ENCODE results near the gene AKT1.
A peak's percentile ranks its signal among the peaks of the same experiment; 100 is the strongest.
"Not testable (repeated sequence)": the region's sequence is repeated elsewhere in the genome, so short reads cannot be mapped to it uniquely, and the experiment has no call there.

AKT1 gene

DNA sequence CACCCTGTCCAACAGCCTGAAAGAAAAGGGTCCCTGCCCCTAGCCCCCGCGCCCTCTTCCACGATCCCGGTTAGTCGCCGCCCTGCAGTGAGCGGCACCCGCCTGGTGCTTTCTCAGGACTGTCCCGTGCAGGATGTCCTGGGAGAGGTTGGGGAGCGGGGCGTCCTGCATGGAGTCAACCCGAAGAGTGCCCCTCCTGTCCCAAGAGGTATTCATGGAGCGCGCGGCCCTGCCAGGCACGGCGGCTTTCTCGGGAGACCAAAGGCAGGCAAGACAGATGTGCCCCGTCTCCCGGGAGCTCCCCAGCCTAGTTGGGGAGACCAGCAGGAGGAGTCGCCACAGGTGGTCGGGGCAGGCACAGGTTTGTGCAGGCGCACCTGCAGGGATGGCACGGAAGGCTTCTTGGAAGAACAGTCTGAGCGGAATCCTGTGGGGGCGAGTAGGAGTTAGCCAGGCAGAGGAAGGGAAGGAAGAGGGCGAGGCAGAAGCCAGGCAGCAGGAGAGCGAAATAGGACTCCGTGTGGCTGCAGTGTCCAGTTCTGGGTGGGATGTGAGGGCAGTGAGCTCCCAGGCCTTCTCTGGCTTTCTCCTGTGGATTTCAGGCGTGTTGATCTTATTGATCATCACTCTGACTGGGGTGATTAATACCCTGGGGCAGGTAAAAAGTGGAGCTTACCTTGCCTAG, 41.9 kb downstream of the AKT1 start:
- DNase-seq: no peak

DNA sequence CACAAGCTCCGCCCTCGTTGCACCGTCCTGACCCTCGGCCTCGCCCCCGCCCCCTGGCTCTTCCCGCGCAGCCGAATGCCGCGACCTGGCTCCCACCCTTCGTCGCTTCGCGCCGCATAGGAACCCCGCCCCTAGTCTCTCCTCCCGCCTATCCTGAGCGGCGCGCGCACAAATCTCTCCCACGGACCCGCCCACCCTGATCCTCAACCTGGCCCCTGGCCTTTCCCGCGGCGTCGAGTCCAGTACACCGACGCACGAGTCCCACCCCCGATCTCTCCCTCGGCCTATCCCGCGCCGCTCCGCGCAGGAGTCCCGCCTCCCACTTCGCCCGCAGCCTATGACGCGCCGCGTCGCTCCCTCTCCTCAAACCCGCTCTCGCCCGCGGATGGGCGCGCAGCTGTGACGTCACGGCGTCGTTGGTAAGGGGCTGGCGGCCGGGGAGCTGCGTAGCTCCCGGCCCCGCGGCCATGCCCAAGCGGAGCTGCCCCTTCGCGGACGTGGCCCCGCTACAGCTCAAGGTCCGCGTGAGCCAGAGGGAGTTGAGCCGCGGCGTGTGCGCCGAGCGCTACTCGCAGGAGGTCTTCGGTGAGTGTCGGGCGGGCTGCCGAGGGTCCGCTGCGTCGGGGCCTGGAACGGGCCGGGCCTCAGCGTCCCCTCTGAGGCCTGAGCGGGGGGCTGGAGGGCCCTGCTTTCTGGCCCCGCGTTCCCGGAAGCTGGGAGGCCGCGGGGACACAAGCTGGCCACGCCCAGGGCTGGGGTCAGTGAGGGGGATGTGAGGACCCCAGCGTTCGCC, 42.6 kb downstream of the AKT1 start, which contains the start of gene SIVA1:
Gene SIVA1, plus strand, starts transcription at position 413 of the 793 bp plus-strand sequence. Its CDS starts 55 bp downstream, at position 468.
- DNase-seq: peak; percentile 99

DNA sequence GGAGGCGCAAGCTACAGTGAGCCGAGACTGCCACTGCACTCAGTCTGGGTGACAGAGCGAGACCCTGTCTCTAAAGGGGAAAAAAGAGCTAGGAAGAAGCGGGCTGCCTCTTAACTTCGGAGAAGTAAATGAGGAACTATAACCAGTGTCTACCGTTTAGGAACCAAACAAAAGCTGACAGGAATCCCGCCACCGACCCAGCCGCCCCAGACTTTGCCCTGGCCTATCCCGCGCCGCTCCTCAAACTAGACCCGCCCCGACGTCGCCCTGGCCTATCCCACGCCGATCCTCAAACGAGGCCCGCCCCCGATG, 43.2 kb downstream of the AKT1 start:
- DNase-seq: no peak

DNA sequence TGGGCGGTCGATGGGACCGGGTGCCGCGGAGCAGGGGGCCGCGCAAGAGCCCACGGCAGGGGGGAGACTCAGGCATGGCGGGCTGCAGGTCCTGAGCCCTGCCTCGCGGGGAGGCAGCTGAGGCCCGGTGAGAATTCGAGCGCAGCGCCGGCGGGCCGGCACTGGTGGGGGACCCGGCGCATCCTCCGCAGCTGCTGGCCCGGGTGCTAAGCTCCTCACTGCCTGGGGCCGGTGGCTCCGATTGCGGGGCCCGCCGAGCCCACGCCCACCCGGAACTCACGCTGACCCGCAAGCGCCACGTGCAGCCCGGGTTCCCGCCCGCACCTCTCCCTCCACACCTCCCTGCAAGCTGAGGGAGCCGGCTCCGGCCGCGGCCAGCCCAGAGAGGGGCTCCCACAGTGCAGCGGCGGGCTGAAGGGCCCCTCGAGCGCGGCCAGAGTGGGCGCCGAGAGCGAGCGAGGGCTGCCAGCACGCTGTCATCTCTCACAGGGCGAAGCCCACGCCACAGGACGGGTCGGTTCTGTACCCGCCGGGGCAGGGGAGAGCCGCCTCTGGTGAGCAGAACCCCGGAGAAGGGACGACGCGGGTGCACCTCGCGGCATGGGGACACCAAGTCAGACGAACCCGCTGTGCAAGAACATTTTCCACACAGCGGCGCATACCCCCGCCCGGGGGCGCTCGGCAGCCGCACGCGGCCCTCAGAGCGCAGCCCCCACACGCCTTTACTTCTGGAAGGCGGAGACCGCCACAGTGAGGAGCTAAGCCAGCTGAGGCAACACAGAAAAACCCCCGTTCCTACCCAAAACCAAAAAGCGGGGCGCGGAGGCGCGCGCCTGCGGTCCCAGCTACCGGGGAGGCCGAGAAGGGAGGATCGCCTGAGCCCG, 43.8 kb downstream of the AKT1 start:
- DNase-seq: no peak

DNA sequence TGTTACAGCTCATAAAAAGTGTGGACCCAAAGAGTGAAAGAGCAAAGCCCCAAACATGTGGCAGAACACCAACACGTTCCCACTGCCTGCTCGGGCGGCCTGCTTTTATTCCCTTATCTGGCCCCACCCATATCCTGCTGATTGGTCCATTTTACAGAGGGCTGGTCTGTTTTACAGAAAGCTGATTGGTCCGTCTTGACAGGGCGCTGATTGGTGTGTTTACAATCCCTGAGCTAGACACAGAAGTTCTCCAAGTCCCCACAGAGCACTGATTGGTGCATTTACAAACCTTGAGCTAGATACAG, 44.8 kb downstream of the AKT1 start:
- DNase-seq: not testable (repeated sequence)

DNA sequence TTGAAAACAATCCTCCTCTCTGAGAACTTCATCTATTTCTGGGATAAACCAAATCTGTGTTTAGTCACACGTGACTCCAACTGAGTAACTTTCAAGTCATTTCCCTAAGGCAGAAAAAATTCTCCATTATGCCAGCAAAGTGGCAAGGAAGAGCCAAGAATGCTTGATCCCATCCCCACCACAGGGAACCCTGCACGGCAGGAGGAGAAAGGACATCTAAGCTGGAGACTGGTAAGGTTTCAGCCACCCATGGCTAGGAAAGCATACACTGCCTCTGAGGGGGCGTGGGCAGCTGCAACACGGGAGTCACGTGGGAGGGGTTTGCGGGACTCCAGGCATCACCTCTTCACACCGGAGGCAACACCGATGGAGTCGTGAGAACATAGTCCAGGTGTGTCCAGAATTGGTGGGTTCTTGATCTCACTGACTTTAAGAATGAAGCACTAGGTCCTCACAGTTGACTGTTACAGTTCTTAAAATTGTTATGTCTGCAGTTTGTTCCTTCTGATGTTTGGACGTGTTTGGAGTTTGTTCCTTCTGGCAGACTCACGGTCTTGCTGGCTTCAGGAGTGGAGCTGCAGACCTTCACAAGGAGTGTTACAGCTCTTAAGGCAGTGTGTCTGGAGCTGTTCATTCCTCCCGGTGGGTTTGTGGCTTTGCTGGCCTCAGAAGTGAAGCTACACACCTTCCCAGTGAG, 45.3 kb downstream of the AKT1 start:
- DNase-seq: peak; percentile 62

DNA sequence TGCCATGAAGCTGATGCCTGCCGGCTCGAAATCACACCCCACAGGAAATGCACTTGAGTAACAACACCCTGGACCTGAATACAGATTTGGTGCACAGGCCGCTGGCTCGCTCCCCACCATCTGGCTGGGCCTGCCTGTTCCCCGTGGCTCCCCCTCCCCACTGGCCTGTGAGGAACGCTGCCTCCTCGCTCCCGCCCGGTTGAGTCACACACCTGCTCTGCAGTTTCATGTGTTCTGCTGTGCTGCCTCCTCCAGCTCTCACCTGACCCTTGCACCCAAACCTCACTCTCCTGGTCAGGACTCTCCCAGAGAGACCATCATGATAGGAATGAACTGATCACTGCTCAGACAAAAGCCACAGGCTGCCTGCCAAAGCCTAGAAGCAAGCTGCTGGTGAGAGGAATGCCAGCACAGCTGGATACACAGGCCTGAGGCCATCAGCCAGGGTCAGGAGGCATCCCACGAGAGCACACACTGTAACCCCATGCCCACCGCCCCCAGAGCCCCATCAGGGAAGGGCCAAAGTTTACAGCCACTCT, 46.4 kb downstream of the AKT1 start:
- DNase-seq: peak; percentile 44

DNA sequence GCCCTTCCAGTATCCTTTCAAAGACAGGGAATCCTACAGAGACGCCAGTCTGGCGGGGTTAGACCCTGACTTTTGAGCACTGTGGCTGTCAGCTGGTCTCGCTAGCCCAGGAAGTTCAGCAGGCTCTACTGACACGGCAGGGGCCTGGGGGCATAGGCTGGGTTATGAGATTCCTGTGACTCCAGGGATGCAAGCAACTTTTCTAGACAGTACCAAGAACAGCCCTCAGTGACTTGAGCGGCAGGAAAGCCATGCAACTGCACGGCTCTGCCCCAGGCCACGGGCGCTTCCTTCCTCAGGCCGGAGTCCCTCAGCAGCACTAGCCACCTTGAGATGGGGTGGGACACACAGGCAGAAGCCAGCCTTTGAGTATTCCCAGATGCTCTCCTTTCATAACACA, 47.7 kb downstream of the AKT1 start:
- DNase-seq: no peak

DNA sequence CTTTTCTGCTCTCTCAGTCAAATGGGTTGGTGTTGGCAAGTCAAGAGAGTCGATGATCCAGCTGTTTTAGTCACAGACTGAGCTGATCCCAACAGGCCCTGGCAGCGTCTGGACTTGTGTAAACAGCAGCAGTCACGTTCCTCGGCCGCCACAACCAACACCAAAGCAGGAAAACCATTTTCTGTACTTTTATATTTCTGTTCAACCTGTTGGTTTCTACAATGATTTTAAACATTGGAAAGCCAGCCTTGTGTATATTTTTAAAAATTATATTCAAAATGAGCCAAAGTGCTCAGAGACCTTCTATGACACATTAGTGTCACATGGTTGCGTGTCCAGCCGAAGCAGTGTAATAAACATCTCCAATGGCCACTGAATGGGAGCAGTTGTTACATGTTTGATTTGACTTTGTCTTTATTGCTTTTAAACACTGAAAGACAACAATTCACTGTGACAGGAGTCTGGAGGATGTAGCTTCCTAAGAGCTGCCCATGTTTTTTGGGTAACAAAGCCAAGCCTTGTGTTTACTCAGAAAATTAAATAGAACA, 48.5 kb downstream of the AKT1 start:
- no peak for DNase-seq

DNA sequence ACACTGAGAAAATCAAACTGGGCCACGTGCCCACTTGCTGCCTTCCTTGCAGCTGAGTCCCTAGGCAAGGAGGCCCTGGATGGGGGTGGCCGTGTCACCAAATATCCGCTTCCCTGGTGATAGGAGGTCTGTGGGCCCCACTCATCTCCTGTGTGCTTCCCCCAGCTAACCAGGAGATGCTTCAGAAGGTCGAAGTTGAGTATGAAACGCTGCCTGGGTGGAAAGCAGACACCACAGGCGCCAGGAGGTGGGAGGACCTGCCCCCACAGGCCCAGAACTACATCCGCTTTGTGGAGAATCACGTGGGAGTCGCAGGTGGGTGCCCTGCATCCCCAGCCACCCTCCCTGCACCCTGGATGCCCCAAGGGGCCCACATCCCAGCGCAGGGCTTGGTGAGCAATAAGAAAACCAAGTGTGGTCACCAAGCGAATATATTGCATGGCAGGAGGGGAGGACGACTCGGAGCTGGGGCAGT, 49.4 kb downstream of the AKT1 start:
- no peak for DNase-seq

DNA sequence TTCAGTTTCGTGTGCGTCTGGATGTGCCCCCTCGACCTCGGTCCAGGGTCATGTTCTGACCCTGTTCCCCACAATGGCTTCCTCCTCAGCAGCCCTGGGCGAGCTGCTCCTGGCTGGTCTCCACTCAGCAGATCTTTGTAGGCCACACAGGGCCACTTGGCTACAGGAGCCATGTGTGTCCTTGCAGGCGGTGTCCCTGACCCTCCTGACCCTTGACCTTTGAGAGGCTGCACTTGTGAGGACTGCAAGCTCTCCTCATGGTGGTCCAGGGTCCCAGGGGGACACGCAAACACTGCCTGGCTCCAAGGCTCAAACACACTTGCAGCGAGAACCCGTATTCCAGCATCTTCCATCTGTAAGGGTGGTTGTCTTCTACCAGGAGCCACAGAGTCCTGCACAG, 50.1 kb downstream of the AKT1 start:
- no peak for DNase-seq

DNA sequence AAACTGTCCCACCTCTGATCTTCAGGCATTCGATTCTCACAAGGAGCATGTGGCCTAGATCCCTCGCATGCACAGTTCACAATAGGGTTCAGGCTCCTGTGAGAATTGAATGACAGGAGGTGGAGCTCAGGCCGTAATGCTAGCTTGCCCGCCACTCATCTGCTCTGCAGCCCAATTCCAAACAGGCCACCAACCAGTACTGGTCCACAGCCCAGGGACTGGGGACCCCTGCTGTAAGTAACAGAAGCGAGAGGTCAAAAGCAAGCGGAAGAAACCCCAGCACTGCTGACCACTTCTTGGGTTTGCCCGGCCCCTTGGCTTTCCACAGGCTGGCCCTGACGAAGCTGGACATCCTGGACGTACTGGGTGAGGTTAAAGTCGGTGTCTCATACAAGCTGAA, 51.1 kb downstream of the AKT1 start:
- DNase-seq: no peak

DNA sequence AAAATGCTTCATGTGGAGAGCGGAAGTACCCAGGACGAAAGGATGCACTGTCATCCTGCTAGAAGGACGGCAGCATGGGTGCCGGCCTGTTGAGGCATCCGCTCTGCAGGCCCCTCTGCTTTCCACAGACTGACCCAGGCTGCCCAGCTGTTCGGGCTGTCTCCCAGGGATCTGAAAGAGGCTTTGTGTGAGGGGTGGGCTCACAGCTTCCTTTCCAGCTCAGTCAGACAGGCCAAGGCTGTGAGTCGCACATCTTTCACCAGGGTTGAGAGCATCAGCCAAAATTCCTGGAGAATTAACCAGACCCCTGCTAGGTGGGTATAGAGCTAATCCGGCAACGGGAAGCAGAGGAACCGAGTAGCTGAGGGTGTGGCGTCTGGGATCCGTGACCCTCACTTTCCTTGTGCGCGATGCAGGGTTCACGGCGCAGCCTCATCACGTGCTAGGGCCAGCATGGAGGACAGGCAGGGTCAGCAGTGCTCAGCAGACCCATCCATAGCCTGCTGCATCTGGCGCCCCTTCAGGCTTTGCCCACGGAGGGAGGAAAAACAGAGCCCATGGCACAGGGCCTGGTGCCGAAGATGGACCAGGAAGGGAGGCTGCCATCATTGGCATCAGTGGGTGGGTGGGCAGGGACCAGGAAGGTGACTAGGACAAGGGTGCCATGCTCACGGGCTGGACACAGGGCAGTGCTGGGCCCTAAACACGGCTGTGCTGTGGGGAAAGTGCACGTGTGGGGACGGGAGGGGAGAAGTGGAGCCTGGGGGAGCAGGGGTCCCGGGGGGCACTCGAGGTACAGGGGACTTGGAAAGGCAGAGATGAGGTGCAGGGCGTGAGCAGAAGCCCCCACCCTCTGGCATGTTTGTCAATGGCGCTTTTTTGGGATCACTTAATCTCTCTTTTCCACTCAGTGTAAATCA, 51.8 kb downstream of the AKT1 start:
- DNase-seq: peak; percentile 69

DNA sequence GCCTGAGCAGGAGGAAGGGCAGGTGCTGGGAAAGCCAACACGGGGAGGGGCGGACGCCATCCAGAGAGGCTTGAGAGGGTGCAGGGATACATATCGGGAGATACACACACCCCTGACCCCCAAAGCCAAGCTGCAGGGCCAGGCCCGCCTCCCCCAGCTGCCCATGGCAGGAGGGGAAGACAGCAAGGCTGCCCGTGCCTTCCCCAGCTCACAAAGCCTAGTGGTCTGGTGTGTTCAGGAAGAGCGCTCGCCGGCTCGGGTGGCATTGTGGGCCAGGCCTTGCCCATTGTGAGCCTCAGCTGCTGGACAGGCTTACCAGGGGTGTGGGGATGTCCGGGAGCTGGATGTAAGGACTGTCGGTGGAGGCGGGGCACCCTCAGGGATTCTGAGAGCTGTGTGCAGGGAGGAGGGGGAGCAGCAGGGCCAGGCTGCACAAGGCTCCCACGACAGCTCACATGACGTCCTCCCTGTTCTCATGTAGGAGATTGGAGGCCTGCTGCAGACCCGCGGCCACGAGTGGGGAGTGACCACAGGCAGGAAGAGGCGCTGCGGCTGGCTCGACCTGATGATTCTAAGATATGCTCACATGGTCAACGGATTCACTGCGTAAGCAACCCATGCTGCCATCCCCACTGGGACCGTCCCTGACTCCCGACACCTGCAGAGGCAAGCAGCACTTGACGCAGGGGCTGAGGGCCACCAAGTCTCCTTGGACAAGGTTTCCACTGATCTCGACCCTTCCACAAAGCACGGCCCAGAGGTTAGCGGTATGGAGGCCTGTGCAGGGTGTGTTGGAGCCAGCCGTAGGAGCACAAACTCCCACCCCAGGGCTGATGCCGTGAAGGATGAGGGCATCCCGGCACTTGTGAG, 52.7 kb downstream of the AKT1 start:
- DNase-seq: no peak

DNA sequence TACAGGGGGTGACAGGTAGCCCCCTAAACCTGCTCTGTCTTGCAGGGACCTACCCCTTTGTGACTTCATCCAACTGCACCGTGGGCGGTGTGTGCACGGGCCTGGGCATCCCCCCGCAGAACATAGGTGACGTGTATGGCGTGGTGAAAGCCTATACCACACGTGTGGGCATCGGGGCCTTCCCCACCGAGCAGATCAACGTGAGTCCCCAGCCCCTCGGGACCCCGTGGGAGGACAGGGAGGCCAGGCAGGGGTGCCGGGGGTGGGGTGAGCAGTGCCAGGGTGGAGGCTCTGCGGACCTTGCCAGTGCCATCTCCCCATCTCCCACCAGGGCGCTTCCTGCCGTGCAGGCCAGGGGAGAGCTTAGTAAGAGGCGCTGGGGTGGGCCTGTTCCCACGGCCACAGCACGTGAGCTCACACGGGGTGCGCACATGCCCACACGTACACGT, 53.7 kb downstream of the AKT1 start:
- DNase-seq: no peak

DNA sequence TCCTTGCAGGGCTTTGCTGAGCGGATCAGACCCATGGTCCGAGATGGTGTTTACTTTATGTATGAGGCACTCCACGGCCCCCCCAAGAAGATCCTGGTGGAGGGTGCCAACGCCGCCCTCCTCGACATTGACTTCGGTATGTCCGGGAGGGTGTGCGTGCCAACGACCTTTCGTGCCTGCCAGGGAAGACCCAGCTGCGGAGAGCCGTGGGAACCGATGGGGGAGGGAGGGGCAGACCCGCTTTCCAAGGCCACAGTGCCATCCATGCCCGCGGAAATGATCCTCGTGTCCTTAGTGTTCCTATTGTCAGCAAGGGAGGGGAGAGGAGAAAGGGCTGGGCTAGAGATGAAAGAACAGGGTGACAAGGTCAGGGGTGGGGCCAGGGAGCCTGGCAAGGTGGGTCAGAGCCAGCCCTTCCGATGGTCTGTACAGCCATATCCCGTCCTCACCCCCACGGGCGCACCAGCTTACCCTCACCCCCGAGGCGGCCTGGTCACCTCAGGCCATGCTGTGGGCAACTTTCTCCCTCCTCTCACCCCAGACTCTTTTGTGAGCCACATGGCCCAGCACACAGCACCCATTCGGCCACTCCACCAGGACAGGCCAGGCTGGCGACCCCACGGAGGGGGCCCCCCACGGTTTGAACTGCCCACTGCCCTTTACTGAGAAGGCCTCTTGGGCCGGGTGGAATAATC, 54.3 kb downstream of the AKT1 start:
- no peak for DNase-seq

DNA sequence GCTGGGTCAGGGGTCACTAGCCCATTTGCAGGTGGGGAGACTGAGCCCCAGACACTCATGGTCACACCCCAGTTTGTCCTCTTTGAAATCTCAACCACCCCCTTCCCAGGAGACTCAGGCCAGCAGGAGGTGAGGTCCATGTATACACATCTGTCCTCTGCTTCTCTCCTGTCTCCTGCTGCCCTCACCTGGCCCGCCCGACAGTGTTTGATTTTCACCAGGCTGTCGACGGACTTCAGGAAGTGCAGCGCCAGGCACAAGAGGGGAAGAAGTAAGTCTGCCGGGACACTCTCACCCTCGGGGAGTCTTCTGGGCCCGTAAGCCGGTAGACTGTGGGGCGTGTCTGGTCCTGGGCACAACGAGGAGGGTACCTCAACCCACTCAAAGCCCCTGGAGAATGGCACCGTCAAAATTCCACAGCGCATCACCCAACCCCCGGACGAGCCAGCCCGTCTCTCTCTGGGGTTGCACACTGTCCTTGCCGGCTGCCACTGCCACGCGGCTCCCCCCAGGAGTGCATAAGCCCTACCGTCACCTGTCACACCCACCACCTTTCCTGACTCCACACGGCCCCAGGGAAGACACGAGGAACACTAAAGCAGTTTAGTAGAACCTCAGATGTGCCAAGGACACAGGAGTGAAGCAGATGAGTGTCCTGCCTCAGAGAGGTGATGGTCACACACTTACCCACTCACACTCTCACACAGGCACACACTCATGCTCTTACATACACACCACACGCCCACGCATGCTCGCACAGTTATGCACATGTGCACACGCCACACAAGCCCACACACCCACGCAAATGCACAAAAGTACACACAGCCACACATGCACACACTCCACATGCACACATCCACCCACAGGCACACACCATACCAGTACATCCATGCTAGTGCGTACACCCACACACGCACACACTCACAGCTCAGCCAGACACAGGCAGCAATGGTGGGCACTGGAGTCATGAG, 55.7 kb downstream of the AKT1 start:
- DNase-seq: no peak

DNA sequence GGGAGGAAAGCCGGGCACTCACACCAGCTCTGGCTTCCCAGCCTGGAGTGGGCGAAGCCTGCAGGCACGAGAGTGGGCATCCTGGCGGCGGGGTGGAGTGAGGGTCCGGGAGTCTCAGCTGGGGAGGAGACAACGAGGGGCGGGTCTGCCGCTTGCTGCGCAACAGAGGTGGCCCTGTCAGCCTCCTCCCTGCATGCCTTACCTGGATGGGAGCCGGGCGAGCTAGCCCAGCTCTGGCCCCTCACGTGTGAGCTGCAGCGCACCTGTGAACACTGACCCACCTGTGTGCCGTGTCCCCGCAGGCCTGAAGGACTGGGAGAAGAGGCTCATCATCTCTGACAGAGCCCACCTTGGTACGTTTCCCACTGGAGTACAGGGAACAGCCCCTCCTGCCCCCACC, 56.5 kb downstream of the AKT1 start:
- DNase-seq: no peak

Measured in fibroblast of skin of back (primary cell).